Upper lobe of left lung (tissue), 6 donors: ENCODE results near the gene NPC1. TPM values are rescaled to one million over a fixed set of nuclear protein-coding genes. Genes with fewer than 3 reads are reported as not detected.
A peak's percentile ranks its signal among the peaks of the same experiment; 100 is the strongest.
"Not testable (repeated sequence)": the region's sequence is repeated elsewhere in the genome, so short reads cannot be mapped to it uniquely, and the experiment has no call there.

ENCODE experiments used
- ATAC-seq, 2 donors: fragments of 200-7000 bp; cut with Tn5 transposase; one replicate each; pipeline ENCODE4 v1.9.1; 2022; ENCODE audit warnings: mild to moderate bottlenecking in 2 of 2, moderate library complexity in 2 of 2; ENCODE audit not compliant: low FRiP score in 2 of 2
- DNase-seq, 2 donors: peaks; one replicate each; pipeline ENCODE4 v3.0.0-alpha.2; 2019 to 2020
- H3K27ac ChIP-seq, 4 donors: fragments of 200-600 bp; sonication (generic); one replicate each; pipeline ENCODE4 v1.5.1; 2016 to 2019
- H3K27me3 ChIP-seq, 4 donors: fragments of 200-600 bp; sonication (generic); one replicate each; pipeline ENCODE4 v1.5.1; 2017 to 2019
- H3K36me3 ChIP-seq, 4 donors: fragments of 200-600 bp; sonication (generic); one replicate each; pipeline ENCODE4 v1.5.1; 2016 to 2019
- H3K4me1 ChIP-seq, 4 donors: fragments of 200-600 bp; sonication (generic); one replicate each; pipeline ENCODE4 v1.5.1; 2018 to 2019
- H3K4me3 ChIP-seq, 4 donors: fragments of 200-600 bp; sonication (generic); one replicate each; pipeline ENCODE4 v1.5.1; 2017 to 2019; ENCODE audit warnings: mild to moderate bottlenecking in 2 of 4, moderate library complexity in 1 of 4
- H3K9me3 ChIP-seq, 4 donors: fragments of 200-600 bp; sonication (generic); one replicate each; pipeline ENCODE4 v1.5.1; 2018 to 2019
- CTCF ChIP-seq, 6 experiments: fragments of 450-650 bp in 4 of 6; fragments of 200-600 bp in 2 of 6; sonication (generic) in 2 of 6; IDR thresholded peaks; one replicate each; pipeline ENCODE4 v1.5.1; 2016 to 2019; ENCODE audit warnings: antibody characterized with exemption in 6 of 6
- EP300 ChIP-seq, 4 donors: sonication (generic); formaldehyde crosslinking; IDR thresholded peaks; one replicate each; pipeline ENCODE4 v1.5.1; 2017; ENCODE audit warnings: antibody characterized with exemption in 4 of 4, control low read depth in 2 of 4
- POLR2A ChIP-seq, 4 donors: fragments of 450-650 bp; IDR thresholded peaks; one replicate each; pipeline ENCODE4 v1.5.1; 2016 to 2017; ENCODE audit warnings: antibody characterized with exemption in 4 of 4, mild to moderate bottlenecking in 2 of 4
- POLR2AphosphoS5 ChIP-seq, 2 donors: sonication (generic); formaldehyde crosslinking; IDR thresholded peaks; one replicate each; pipeline ENCODE4 v1.5.1; 2017; ENCODE audit warnings: antibody characterized with exemption in 2 of 2
- WGBS, 2 donors: methylation state at CpG; one replicate each; pipeline ENCODE4 v1.1.5; 2017 to 2018; 5-methylcytosine and 5-hydroxymethylcytosine counted together
- total RNA-seq, 6 donors: library from RNA; depleted of rRNA in 4 of 6; stranded (reverse); fragments of >200 nt in 4 of 6; gene quantifications; one replicate each; pipeline versions ENCODE4 v1.1.0 to v1.2.1, GENCODE V29; 2016 to 2021
- donor health status: DM: no; HTN: no; CAD: no; lungs with moderate emphysema.
- donor health status: DM: no; HTN: yes; CAD: no; lungs with severe emphysema.

The NPC1 gene
- total RNA-seq, 6 donors from 2014 or later = 117 to 437 (median 167) TPM

- no peaks in the 10 kb centered on the region for H3K27me3 ChIP-seq
- peak overlapping the region in 3 of 4 donors; percentile 9 to 83 (median 78) for H3K27ac ChIP-seq
- peaks cover 17 to 28% (median 19%) of the 10 kb centered on the region in 4 donors for H3K4me1 ChIP-seq
- H3K9me3 ChIP-seq = no peaks in the 10 kb centered on the region
- TF ChIP-seq EP300 (IDR thresholded peaks at IDR 0.05) = no peak
- TF ChIP-seq POLR2A (IDR thresholded peaks at IDR 0.05) = no peak
- no peak for TF ChIP-seq POLR2AphosphoS5 (IDR thresholded peaks at IDR 0.05)
- no peak for TF ChIP-seq CTCF (IDR thresholded peaks at IDR 0.05)
- ATAC-seq (no peak), DNase-seq (no peak)
- 68 to 83% methylated on average over 7 of the region's 7 CpGs for WGBS, 2 donors
- H3K4me3 ChIP-seq = no peak overlapping the region
- peaks cover 31 to 96% (median 75%) of the 10 kb centered on the region in 4 donors for H3K36me3 ChIP-seq
Measured at GRCh38 chr18:23521271-23521670, 65.0 kb downstream of the NPC1 start.

- no peak overlapping the region for H3K4me3 ChIP-seq
- ATAC-seq (no peak), DNase-seq (no peak)
- 59 to 64% methylated on average over 4 of the region's 4 CpGs for WGBS, 2 donors
- no peaks in the 10 kb centered on the region for H3K27me3 ChIP-seq
- TF ChIP-seq EP300 (IDR thresholded peaks at IDR 0.05) (peak in 2 of 4 donors; percentile 6 to 58), POLR2A (IDR thresholded peaks at IDR 0.05) (no peak)
- H3K27ac ChIP-seq = peak overlapping the region; percentile 30 to 83 (median 66)
- H3K36me3 ChIP-seq = peaks cover 31 to 86% (median 68%) of the 10 kb centered on the region in 4 donors
- H3K9me3 ChIP-seq = no peaks in the 10 kb centered on the region
- H3K4me1 ChIP-seq = peaks cover 17 to 38% (median 24%) of the 10 kb centered on the region in 4 donors
Measured at GRCh38 chr18:23519734-23520133, 66.6 kb downstream of the NPC1 start.

- DNase-seq = peak in 1 of 2 donors; percentile 83
- Histone ChIP-seq H3K27ac (peak overlapping the region in 1 of 4 donors; percentile 42), H3K4me1 (peaks cover 9 to 28% (median 13%) of the 10 kb centered on the region in 4 donors), H3K27me3 (no peaks in the 10 kb centered on the region), H3K9me3 (no peaks in the 10 kb centered on the region), H3K4me3 (no peak overlapping the region), H3K36me3 (peaks cover 23 to 80% (median 54%) of the 10 kb centered on the region in 4 donors)
- no peak for TF ChIP-seq POLR2A (IDR thresholded peaks at IDR 0.05)
- peak; percentile 66 to 84 (median 78) for TF ChIP-seq CTCF (IDR thresholded peaks at IDR 0.05)
- WGBS, 2 donors = 46 to 48% methylated on average over 17 of the region's 17 CpGs
- ATAC-seq = peak; percentile 92 to 95
Measured at GRCh38 chr18:23515911-23516546, 70.3 kb downstream of the NPC1 start.

GRCh38 chr18:23512641-23513040 is 73.7 kb downstream of the NPC1 start:
- Histone ChIP-seq H3K36me3 (peaks cover 11 to 80% (median 50%) of the 10 kb centered on the region in 4 donors), H3K4me1 (peaks cover 9 to 20% (median 13%) of the 10 kb centered on the region in 4 donors), H3K9me3 (no peaks in the 10 kb centered on the region), H3K4me3 (no peak overlapping the region), H3K27me3 (no peaks in the 10 kb centered on the region), H3K27ac (peak overlapping the region in 3 of 4 donors; percentile 6 to 60 (median 48))
- TF ChIP-seq POLR2A (IDR thresholded peaks at IDR 0.05) (no peak), POLR2AphosphoS5 (IDR thresholded peaks at IDR 0.05) (no peak), CTCF (IDR thresholded peaks at IDR 0.05) (no peak), EP300 (IDR thresholded peaks at IDR 0.05) (no peak)
- 96 to 100% methylated on average over 1 of the region's 1 CpG for WGBS, 2 donors
- no peak for ATAC-seq
- no peak for DNase-seq

- ATAC-seq = not testable (repeated sequence)
Measured at GRCh38 chr18:23512216-23512615, 74.1 kb downstream of the NPC1 start.

GRCh38 chr18:23510923-23511322 is 75.4 kb downstream of the NPC1 start:
- WGBS, 2 donors = 93 to 96% methylated on average over 2 of the region's 2 CpGs
- not testable (repeated sequence) for ATAC-seq

More at GRCh38 chr18:23512216-23512615, 74.1 kb downstream of the NPC1 start:
- peak overlapping the region in 3 of 4 donors; percentile 6 to 60 (median 48) for H3K27ac ChIP-seq
- peaks cover 9 to 24% (median 13%) of the 10 kb centered on the region in 4 donors for H3K4me1 ChIP-seq
- H3K36me3 ChIP-seq = peaks cover 11 to 79% (median 48%) of the 10 kb centered on the region in 4 donors
- H3K27me3 ChIP-seq, H3K9me3 ChIP-seq, H3K4me3 ChIP-seq, DNase-seq: not testable (repeated sequence)
- WGBS, 2 donors = 81 to 85% methylated on average over 7 of the region's 7 CpGs

More at GRCh38 chr18:23510923-23511322, 75.4 kb downstream of the NPC1 start:
- not testable (repeated sequence) for DNase-seq, H3K4me3 ChIP-seq, H3K27me3 ChIP-seq, H3K9me3 ChIP-seq, H3K27ac ChIP-seq
- peaks cover 11 to 78% (median 44%) of the 10 kb centered on the region in 4 donors for H3K36me3 ChIP-seq
- peaks cover 10 to 29% (median 12%) of the 10 kb centered on the region in 4 donors for H3K4me1 ChIP-seq
